H9 (cell line): ENCODE results near the gene STAB1. TPM values are rescaled to one million over a fixed set of nuclear protein-coding genes. Genes with fewer than 3 reads are reported as not detected.

Experiments
- DNase-seq: peaks from one replicate; pipeline ENCODE4 v3.0.0-alpha.2; 2017
- H2AFZ ChIP-seq: one replicate; pipeline ENCODE4 v1.6.1; 2013; ENCODE audit warnings: mild to moderate bottlenecking, low read length, control low read depth, moderate library complexity
- H2AK5ac ChIP-seq: 2 replicates; pipeline ENCODE4 v1.6.1; 2013; ENCODE audit warnings: low read length, control low read depth, mixed read lengths; ENCODE audit not compliant: insufficient read length
- H2BK120ac ChIP-seq: one replicate; pipeline ENCODE4 v1.6.1; 2013; ENCODE audit warnings: low read depth, mild to moderate bottlenecking, low read length, control low read depth, inconsistent platforms; ENCODE audit not compliant: poor library complexity, severe bottlenecking
- H2BK12ac ChIP-seq: 2 replicates; pipeline ENCODE4 v1.6.1; 2013; ENCODE audit warnings: low read length, control low read depth, mixed read lengths, low read depth; ENCODE audit not compliant: insufficient read length
- H2BK15ac ChIP-seq: 2 replicates; pipeline ENCODE4 v1.6.1; 2013; ENCODE audit warnings: low read depth, low read length, control low read depth
- H2BK20ac ChIP-seq: one replicate; pipeline ENCODE4 v1.6.1; 2013; ENCODE audit warnings: low read depth, mild to moderate bottlenecking, low read length, control low read depth, inconsistent platforms; ENCODE audit not compliant: poor library complexity, severe bottlenecking
- H2BK5ac ChIP-seq: 2 replicates; pipeline ENCODE4 v1.6.1; 2013; ENCODE audit warnings: low read length, control low read depth, mixed read lengths; ENCODE audit not compliant: insufficient read length
- H3K14ac ChIP-seq: 2 replicates; pipeline ENCODE4 v1.6.1; 2013; ENCODE audit warnings: low read length, control low read depth; ENCODE audit not compliant: insufficient read depth
- H3K18ac ChIP-seq: 2 replicates; pipeline ENCODE4 v1.6.1; 2013; ENCODE audit warnings: low read depth, mild to moderate bottlenecking, mixed read lengths, low read length, control low read depth; ENCODE audit not compliant: insufficient read length
- H3K23ac ChIP-seq: 2 replicates; pipeline ENCODE4 v1.6.1; 2013; ENCODE audit warnings: low read length, control low read depth, mixed read lengths, low read depth; ENCODE audit not compliant: insufficient read length
- H3K23me2 ChIP-seq: 2 replicates; pipeline ENCODE4 v1.6.1; 2013; ENCODE audit warnings: low read depth, mild to moderate bottlenecking, mixed read lengths, low read length, control low read depth; ENCODE audit not compliant: insufficient read length, poor library complexity, severe bottlenecking
- H3K27ac ChIP-seq: 2 replicates; pipeline ENCODE4 v1.5.1; 2013; ENCODE audit warnings: low read length, control low read depth, mixed read lengths, low read depth; ENCODE audit not compliant: insufficient read length
- H3K27me3 ChIP-seq: 2 replicates; pipeline ENCODE4 v1.6.1; 2013; ENCODE audit warnings: low read length, control low read depth, inconsistent platforms; ENCODE audit not compliant: insufficient read depth
- H3K4ac ChIP-seq: 2 replicates; pipeline ENCODE4 v1.6.1; 2013; ENCODE audit warnings: low read depth, mild to moderate bottlenecking, control low read depth, inconsistent platforms, low read length, moderate library complexity
- H3K4me1 ChIP-seq: 2 replicates; pipeline ENCODE4 v1.6.1; 2013; ENCODE audit warnings: low read length, control low read depth, inconsistent platforms; ENCODE audit not compliant: insufficient read depth
- H3K4me2 ChIP-seq: 2 replicates; pipeline ENCODE4 v1.6.1; 2013; ENCODE audit warnings: low read length, control low read depth, mixed read lengths; ENCODE audit not compliant: insufficient read length, insufficient read depth
- H3K56ac ChIP-seq: 2 replicates; pipeline ENCODE4 v1.6.1; 2013; ENCODE audit warnings: low read depth, mild to moderate bottlenecking, mixed read lengths, low read length, control low read depth; ENCODE audit not compliant: insufficient read length
- H3K79me1 ChIP-seq: 2 replicates; pipeline ENCODE4 v1.6.1; 2013; ENCODE audit warnings: low read depth, mild to moderate bottlenecking, moderate library complexity, low read length, control low read depth, inconsistent platforms; ENCODE audit not compliant: insufficient read depth, poor library complexity, severe bottlenecking
- H3K79me2 ChIP-seq: 2 replicates; pipeline ENCODE4 v1.6.1; 2013; ENCODE audit warnings: low read length, control low read depth, inconsistent platforms; ENCODE audit not compliant: insufficient read depth
- H3K9ac ChIP-seq: 2 replicates; pipeline ENCODE4 v1.6.1; 2013; ENCODE audit warnings: low read length, control low read depth, mixed read lengths; ENCODE audit not compliant: insufficient read length; ENCODE audit errors: extremely low read depth
- H3K9me3 ChIP-seq: one replicate; pipeline ENCODE4 v1.6.1; 2013; ENCODE audit warnings: low read depth, low read length, inconsistent platforms; ENCODE audit not compliant: control insufficient read depth
- H3T11ph ChIP-seq: one replicate; pipeline ENCODE4 v1.6.1; 2013; ENCODE audit warnings: mild to moderate bottlenecking, low read length, control low read depth, inconsistent platforms
- H4K20me1 ChIP-seq: one replicate; pipeline ENCODE4 v1.6.1; 2013; ENCODE audit not compliant: control insufficient read depth, insufficient read length, insufficient read depth
- H4K5ac ChIP-seq: 2 replicates; pipeline ENCODE4 v1.6.1; 2013; ENCODE audit warnings: low read depth, mild to moderate bottlenecking, mixed read lengths, low read length, control low read depth; ENCODE audit not compliant: insufficient read length
- H4K8ac ChIP-seq: replicated peaks from 2 replicates; pipeline ENCODE4 v1.6.1; 2013; ENCODE audit warnings: low read length, control low read depth, mixed read lengths, low read depth; ENCODE audit not compliant: insufficient read length
- H4K91ac ChIP-seq: 2 replicates; pipeline ENCODE4 v1.6.1; 2013; ENCODE audit warnings: low read depth, mild to moderate bottlenecking, moderate library complexity, mixed read lengths, low read length, control low read depth; ENCODE audit not compliant: insufficient read length
- H3K27ac Mint-ChIP-seq, 3 experiments: 2 replicates in 2 of 3; 3 replicates in 1 of 3; pipeline ENCODE4 v1.8.0; 2020 to 2021; ENCODE audit warnings: mixed read lengths in 3 of 3, mild to moderate bottlenecking in 1 of 3, moderate library complexity in 1 of 3
- H3K27me3 Mint-ChIP-seq: 2 replicates; pipeline ENCODE4 v1.8.0; 2021; ENCODE audit warnings: low read depth, mild to moderate bottlenecking, moderate library complexity, mixed read lengths
- H3K36me3 Mint-ChIP-seq, 3 experiments: 2 replicates in 2 of 3; 3 replicates in 1 of 3; pipeline ENCODE4 v1.8.0; 2020 to 2021; ENCODE audit warnings: low read depth in 3 of 3, mixed read lengths in 3 of 3; ENCODE audit not compliant: insufficient read depth in 1 of 3
- H3K4me1 Mint-ChIP-seq, 2 experiments: 2 replicates each; pipeline ENCODE4 v1.8.0; 2020; ENCODE audit warnings: mixed read lengths in 2 of 2
- H3K4me3 Mint-ChIP-seq, 2 experiments: 2 replicates in 1 of 2; 3 replicates in 1 of 2; pipeline ENCODE4 v1.8.0; 2020 to 2021; ENCODE audit warnings: mild to moderate bottlenecking in 2 of 2, mixed read lengths in 2 of 2, moderate library complexity in 1 of 2
- H3K9me3 Mint-ChIP-seq, 2 experiments: 2 replicates in 1 of 2; 3 replicates in 1 of 2; pipeline ENCODE4 v1.8.0; 2020; ENCODE audit warnings: mild to moderate bottlenecking in 2 of 2, mixed read lengths in 2 of 2, moderate library complexity in 1 of 2
- CTCF ChIP-seq: fragments of 200-600 bp; sonication (generic); conservative IDR thresholded peaks from 3 replicates; pipeline ENCODE4 v1.8.0; 2021; ENCODE audit warnings: antibody characterized with exemption, mild to moderate bottlenecking
- WGBS: extraction: QIAGEN DNeasy Blood & Tissue Kit; methylation state at CpG from one replicate; pipeline ENCODE4 v1.1.7; 2013; ENCODE audit warnings: missing lambda C conversion rate, low lambda C conversion rate, mixed read lengths; ENCODE audit not compliant: insufficient read length; ENCODE audit errors: extremely low coverage; 5-methylcytosine and 5-hydroxymethylcytosine counted together
- total RNA-seq: library from RNA; stranded (reverse); gene quantifications from 2 replicates; pipeline ENCODE4 v1.2.1, GENCODE V29; 2021

STAB1 gene
- total RNA-seq, 1 experiment from 2014 or later = 1.5 TPM

GRCh38 chr3:52489453-52489852 lies 5.7 kb upstream of the STAB1 start:
- H3K4ac ChIP-seq = no peak overlapping the region
- H2BK120ac ChIP-seq = no peak overlapping the region
- Mint-ChIP-seq H3K36me3 (peaks cover 19 to 77% (median 74%) of the 10 kb centered on the region in 3 experiments), H3K4me3 (no peak overlapping the region), H3K4me1 (peaks cover 6 to 12% of the 10 kb centered on the region in 2 experiments), H3K27me3 (no peaks in the 10 kb centered on the region), H3K27ac (peak overlapping the region in 1 of 3 experiments; percentile 35; a peak in 1 of 7 replicates), H3K9me3 (no peaks in the 10 kb centered on the region)
- H3K14ac ChIP-seq = no peak overlapping the region
- no peak overlapping the region for H3K23ac ChIP-seq
- no peak overlapping the region for H3K56ac ChIP-seq
- no peak overlapping the region for H2BK15ac ChIP-seq
- no peaks in the 10 kb centered on the region for H3K79me1 ChIP-seq
- TF ChIP-seq CTCF = no peak
- no peak overlapping the region for H3K9ac ChIP-seq
- H3K23me2 ChIP-seq = no peaks in the 10 kb centered on the region
- no peaks in the 10 kb centered on the region for H3K9me3 ChIP-seq
- H4K5ac ChIP-seq = no peak overlapping the region
- H2AK5ac ChIP-seq = no peak overlapping the region
- no CpG with 5 or more reads among the region's 18 CpGs for WGBS
- H4K20me1 ChIP-seq = no peaks in the 10 kb centered on the region
- H3K79me2 ChIP-seq = no peaks in the 10 kb centered on the region
- no peak overlapping the region for H3T11ph ChIP-seq
- no peak overlapping the region for H2BK12ac ChIP-seq
- no peak overlapping the region for H3K4me2 ChIP-seq
- H4K8ac ChIP-seq = no peak overlapping the region
- no peak overlapping the region for H4K91ac ChIP-seq
- H3K4me1 ChIP-seq = no peaks in the 10 kb centered on the region
- no peak overlapping the region for H3K18ac ChIP-seq
- no peaks in the 10 kb centered on the region for H3K27me3 ChIP-seq
- no peak overlapping the region for H2BK20ac ChIP-seq
- no peak for DNase-seq
- H3K27ac ChIP-seq = no peak overlapping the region
- no peak overlapping the region for H2AFZ ChIP-seq
- H2BK5ac ChIP-seq = no peak overlapping the region
